GM23338 (cell line): Measurements from ENCODE around the gene ERN1.

Source experiments
- CREB1 ChIP-seq: fragments of 250-450 bp; sonication (Bioruptor Pico); IDR thresholded peaks from 2 replicates; pipeline ENCODE4 v1.5.0; 2020; ENCODE audit warnings: low read depth, mild to moderate bottlenecking, moderate library complexity
- CTCF ChIP-seq, 2 experiments: fragments of 200-600 bp in 1 of 2; sonication (generic) in 1 of 2; conservative IDR thresholded peaks; 2 replicates each; pipeline versions ENCODE4 v1.5.1 to v1.6.1; 2016 to 2017; ENCODE audit warnings: antibody characterized with exemption in 2 of 2, low read depth in 2 of 2, mild to moderate bottlenecking in 2 of 2, moderate library complexity in 1 of 2
- EZH2 ChIP-seq: fragments of 200-600 bp; sonication (generic); IDR thresholded peaks from one replicate; pipeline ENCODE4 v1.8.0; 2017; ENCODE audit warnings: antibody characterized with exemption, mild to moderate bottlenecking, low read depth; ENCODE audit not compliant: unreplicated experiment
- EZH2phosphoT487 ChIP-seq: fragments of 200-600 bp; sonication (generic); IDR thresholded peaks from one replicate; pipeline ENCODE4 v1.8.1; 2018; ENCODE audit warnings: antibody characterized with exemption; ENCODE audit not compliant: unreplicated experiment
- JUNB ChIP-seq: IDR thresholded peaks from one replicate; pipeline ENCODE4 v1.6.1; 2016; ENCODE audit warnings: antibody characterized with exemption; ENCODE audit not compliant: unreplicated experiment
- POLR2AphosphoS5 ChIP-seq: IDR thresholded peaks from 2 replicates; pipeline ENCODE4 v1.6.1; 2016; ENCODE audit warnings: antibody characterized with exemption, low read depth
- REST ChIP-seq: IDR thresholded peaks from one replicate; pipeline ENCODE4 v1.6.1; 2018; ENCODE audit warnings: antibody characterized with exemption; ENCODE audit not compliant: unreplicated experiment
- ZNF114 ChIP-seq: fragments of 250-450 bp; sonication (Bioruptor Pico); IDR thresholded peaks from 2 replicates; pipeline ENCODE4 v1.5.0; 2020; ENCODE audit warnings: mild to moderate bottlenecking, moderate library complexity
- ZNF331 ChIP-seq: fragments of 250-450 bp; sonication (Bioruptor Pico); IDR thresholded peaks from 2 replicates; pipeline ENCODE4 v1.5.0; 2020; ENCODE audit warnings: low read depth, mild to moderate bottlenecking, moderate library complexity

GRCh38 chr17:64158831-64159590, 29.1 kb upstream of the ERN1 start:
- TF ChIP-seq CTCF (conservative IDR thresholded peaks at IDR 0.05; ENCODE audit: low read depth in 2 of 2), result no peak
- TF ChIP-seq POLR2AphosphoS5, result no peak
- no peak for TF ChIP-seq EZH2
- TF ChIP-seq JUNB, result no peak
- no peak for TF ChIP-seq EZH2phosphoT487
- TF ChIP-seq ZNF331 (CRISPR knock-in tag), result no peak
- no peak for TF ChIP-seq REST
- TF ChIP-seq CREB1 (CRISPR knock-in tag), result no peak
- no peak for TF ChIP-seq ZNF114 (CRISPR knock-in tag)
